Karpas-422 (cell line): ENCODE results near the gene CD248. TPM values are rescaled to one million over a fixed set of nuclear protein-coding genes. Genes with fewer than 3 reads are reported as not detected.
A peak's percentile ranks its signal among the peaks of the same experiment; 100 is the strongest.
"Not testable (repeated sequence)": the region's sequence is repeated elsewhere in the genome, so short reads cannot be mapped to it uniquely, and the experiment has no call there.

Source experiments
- DNase-seq: peaks from one replicate; pipeline ENCODE4 v3.0.0-alpha.2; 2015
- H2AFZ ChIP-seq: fragments of 200-600 bp; sonication (generic); 2 replicates; pipeline ENCODE4 v1.6.1; 2014; ENCODE audit warnings: antibody characterized with exemption, low read length, mixed read lengths
- H3K27ac ChIP-seq: fragments of 200-600 bp; sonication (generic); 2 replicates; pipeline ENCODE4 v1.5.1; 2014; ENCODE audit warnings: mild to moderate bottlenecking, low read length, moderate library complexity
- H3K27me3 ChIP-seq: fragments of 200-600 bp; sonication (generic); 2 replicates; pipeline ENCODE4 v1.6.1; 2014; ENCODE audit warnings: low read length, mixed read lengths
- H3K36me3 ChIP-seq: fragments of 200-600 bp; sonication (generic); 2 replicates; pipeline ENCODE4 v1.6.1; 2014; ENCODE audit warnings: low read length, mixed read lengths; ENCODE audit not compliant: insufficient read depth
- H3K4me1 ChIP-seq: fragments of 200-600 bp; sonication (generic); 2 replicates; pipeline ENCODE4 v1.6.1; 2014; ENCODE audit warnings: mild to moderate bottlenecking, low read length, mixed read lengths
- H3K4me2 ChIP-seq: fragments of 200-600 bp; sonication (generic); 2 replicates; pipeline ENCODE4 v1.6.1; 2014; ENCODE audit warnings: low read length, low read depth, mild to moderate bottlenecking; ENCODE audit not compliant: poor library complexity, severe bottlenecking
- H3K4me3 ChIP-seq: fragments of 200-600 bp; sonication (generic); 2 replicates; pipeline ENCODE4 v1.5.1; 2014; ENCODE audit warnings: mild to moderate bottlenecking, antibody characterized with exemption, low read length, mixed read lengths
- H3K79me2 ChIP-seq: fragments of 200-600 bp; sonication (generic); 2 replicates; pipeline ENCODE4 v1.6.1; 2014; ENCODE audit warnings: mild to moderate bottlenecking, low read length, mixed read lengths
- H3K9ac ChIP-seq: fragments of 200-600 bp; sonication (generic); 2 replicates; pipeline ENCODE4 v1.6.0; 2014; ENCODE audit warnings: low read length
- H3K9me2 ChIP-seq: fragments of 200-600 bp; sonication (generic), shearing (Covaris generic); replicated peaks from 2 replicates; pipeline ENCODE4 v1.6.0; 2014; ENCODE audit warnings: mild to moderate bottlenecking, low read length, moderate library complexity; ENCODE audit not compliant: insufficient read depth
- H3K9me3 ChIP-seq: fragments of 300-700, 200-600 bp; sonication (generic); 2 replicates; pipeline ENCODE4 v1.6.1; 2014; ENCODE audit warnings: low read length, mixed read lengths
- H4K20me1 ChIP-seq: fragments of 200-600 bp; sonication (generic); 2 replicates; pipeline ENCODE4 v1.6.1; 2014; ENCODE audit warnings: mild to moderate bottlenecking, antibody characterized with exemption, low read length, low read depth; ENCODE audit not compliant: insufficient read depth
- total RNA-seq: library from RNA; depleted of rRNA; stranded (reverse); fragments of >200 nt; shearing (Covaris generic); gene quantifications from 2 replicates; pipeline ENCODE4 v1.2.3, GENCODE V29; 2014; ENCODE audit warnings: low replicate concordance

CD248 gene
- total RNA-seq, 1 experiment from 2014 or later: not detected

DNA sequence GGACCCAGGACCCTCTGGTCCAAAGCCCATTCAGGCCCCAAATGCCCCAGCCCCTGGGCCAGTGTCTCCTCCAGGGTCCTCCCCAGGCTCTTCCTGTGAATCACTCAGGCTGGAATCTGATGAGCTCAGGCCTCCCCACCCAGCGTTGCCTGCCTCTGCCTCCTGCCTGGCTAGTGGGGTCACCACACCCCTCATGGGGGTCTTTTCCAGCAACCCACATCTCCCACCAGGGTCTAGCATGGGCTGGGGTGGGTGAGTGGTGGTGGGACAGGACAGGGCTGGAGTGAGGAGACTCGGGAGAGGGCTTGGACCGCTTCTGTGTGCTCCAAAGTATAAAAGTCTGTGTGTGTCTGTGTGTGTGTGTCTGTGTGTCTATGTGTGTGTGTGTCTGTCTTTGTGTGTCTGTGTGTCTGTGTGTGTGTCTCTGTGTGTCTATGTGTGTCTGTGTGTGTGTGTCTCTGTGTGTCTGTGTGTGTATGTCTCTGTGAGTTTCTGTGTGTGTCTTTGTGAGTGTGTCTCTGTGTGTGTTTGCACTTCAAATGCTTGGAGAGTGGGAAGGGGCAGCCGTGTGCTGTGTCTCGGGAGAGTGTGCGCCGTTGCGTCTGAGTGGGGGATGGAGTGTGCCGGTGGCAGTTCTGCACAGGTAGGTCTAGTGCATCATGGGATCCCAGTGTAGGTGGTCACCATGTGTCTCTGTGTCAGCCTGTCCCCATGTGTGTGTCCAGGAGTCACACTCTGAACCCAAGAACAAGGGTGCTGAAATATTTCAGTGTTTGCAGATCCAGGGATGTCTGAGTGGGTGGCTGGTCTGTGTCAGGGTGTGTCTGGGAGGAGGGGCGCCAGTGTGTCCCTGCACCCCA lies 10.6 kb upstream of the CD248 start:
- no peak overlapping the region for H3K4me2 ChIP-seq
- no peak overlapping the region for H2AFZ ChIP-seq
- H3K4me3 ChIP-seq: no peak overlapping the region
- no peaks in the 10 kb centered on the region for H3K9me3 ChIP-seq
- peak overlapping the region; percentile 18; the same call in 1 of the 2 replicates for H3K9ac ChIP-seq
- no peak overlapping the region for H3K27ac ChIP-seq
- H3K79me2 ChIP-seq: no peaks in the 10 kb centered on the region
- H3K36me3 ChIP-seq: no peaks in the 10 kb centered on the region
- H3K4me1 ChIP-seq: peaks cover 16% of the 10 kb centered on the region
- H3K9me2 ChIP-seq: no peaks in the 10 kb centered on the region
- H3K27me3 ChIP-seq: no peaks in the 10 kb centered on the region
- no peaks in the 10 kb centered on the region for H4K20me1 ChIP-seq
- no peak for DNase-seq

DNA sequence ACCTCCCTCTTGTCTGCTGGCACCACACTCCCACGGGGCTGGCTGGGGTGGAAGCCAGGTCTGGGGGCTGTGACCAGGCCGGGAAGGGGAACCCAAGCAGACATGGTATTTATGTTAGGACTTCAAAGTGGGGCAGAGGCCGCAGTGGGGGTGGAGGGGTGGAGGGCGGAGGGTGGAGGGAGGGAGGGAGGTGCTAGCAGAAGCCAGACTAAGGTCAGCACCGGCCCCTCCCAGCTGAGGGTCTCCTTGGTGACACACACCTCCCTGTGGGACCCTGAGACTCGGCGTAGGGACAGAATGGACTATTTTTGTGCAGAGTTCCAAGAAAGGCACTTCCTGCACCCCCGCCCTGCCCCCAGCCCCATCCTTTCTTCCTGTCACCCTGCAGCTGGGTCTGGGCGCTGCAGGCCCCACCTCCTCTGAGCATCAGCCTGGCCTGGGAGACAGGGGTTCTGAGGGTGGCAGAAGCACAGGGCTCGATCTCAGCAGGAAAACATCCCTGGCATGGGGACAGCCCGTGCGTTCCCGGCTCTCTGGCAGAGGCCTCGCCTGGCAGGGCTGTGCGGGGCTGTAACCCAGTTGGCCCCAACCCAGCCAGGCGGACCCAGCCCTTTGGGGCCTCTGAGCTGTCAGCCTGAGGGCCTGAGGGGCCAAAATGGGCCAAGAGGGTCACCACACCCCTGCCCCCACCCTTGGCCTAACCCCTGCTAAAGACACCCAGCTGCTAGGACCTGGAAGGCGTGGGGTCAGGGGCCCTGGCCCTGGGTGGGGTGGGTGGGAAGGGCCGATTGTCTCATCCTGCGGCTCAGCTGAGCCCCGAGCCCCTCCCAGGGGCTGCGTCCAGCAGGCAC lies 9.6 kb upstream of the CD248 start:
- H3K9me3 ChIP-seq: no peaks in the 10 kb centered on the region
- H3K27me3 ChIP-seq: no peaks in the 10 kb centered on the region
- no peak overlapping the region for H3K4me3 ChIP-seq
- no peak overlapping the region for H2AFZ ChIP-seq
- no peaks in the 10 kb centered on the region for H3K9me2 ChIP-seq
- H3K79me2 ChIP-seq: no peaks in the 10 kb centered on the region
- H3K9ac ChIP-seq: no peak overlapping the region
- DNase-seq: no peak
- no peak overlapping the region for H3K27ac ChIP-seq
- no peaks in the 10 kb centered on the region for H3K36me3 ChIP-seq
- no peak overlapping the region for H3K4me2 ChIP-seq
- H4K20me1 ChIP-seq: no peaks in the 10 kb centered on the region
- H3K4me1 ChIP-seq: peaks cover 16% of the 10 kb centered on the region

DNA sequence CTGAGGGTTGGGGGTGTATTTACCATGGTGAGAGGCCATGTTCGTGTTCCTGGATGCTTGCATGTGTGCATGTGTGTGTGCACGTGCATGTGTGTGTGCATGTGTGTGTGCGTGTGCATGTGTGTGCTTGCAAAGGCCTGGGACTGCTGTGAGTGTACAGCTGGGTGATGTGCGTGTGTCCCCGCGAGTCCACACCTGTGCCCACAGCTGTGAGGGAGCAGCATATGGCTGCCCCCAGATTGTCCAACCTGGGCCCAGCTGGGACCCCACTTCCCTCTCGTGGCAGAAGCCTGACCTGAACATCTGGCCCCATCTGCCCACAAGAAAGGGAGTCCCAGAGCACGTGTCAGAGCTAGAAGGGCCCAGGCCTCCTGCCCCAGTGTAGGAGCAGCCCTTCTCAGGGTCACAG lies 8.4 kb upstream of the CD248 start:
- no peak overlapping the region for H3K9ac ChIP-seq
- DNase-seq: no peak

DNA sequence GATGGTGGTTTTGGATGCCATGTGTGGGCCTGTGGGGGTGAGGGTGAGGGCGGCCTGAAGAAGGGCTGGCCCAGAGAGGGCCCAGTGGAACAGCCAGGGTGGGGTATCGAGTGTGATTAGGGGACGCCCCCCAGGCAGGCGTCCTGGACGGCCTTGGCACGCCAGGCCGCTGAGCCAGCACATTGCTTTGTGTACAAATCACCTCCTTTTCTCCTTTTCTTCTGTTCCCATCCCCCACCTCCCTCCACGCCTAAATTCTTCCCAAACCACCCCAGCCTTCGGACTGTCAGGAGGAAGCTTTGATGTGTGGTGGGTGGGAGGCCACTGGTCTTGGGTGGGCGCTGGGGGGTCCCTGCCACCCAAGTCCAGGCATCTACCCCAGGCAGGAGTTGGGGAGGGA lies 7.8 kb upstream of the CD248 start:
- Histone ChIP-seq H3K27ac (no peak overlapping the region), H4K20me1 (no peaks in the 10 kb centered on the region), H3K79me2 (no peaks in the 10 kb centered on the region), H3K9ac (no peak overlapping the region), H2AFZ (no peak overlapping the region), H3K9me3 (no peaks in the 10 kb centered on the region), H3K4me1 (peaks cover 16% of the 10 kb centered on the region), H3K27me3 (no peaks in the 10 kb centered on the region), H3K36me3 (no peaks in the 10 kb centered on the region), H3K4me2 (no peak overlapping the region), H3K9me2 (no peaks in the 10 kb centered on the region), H3K4me3 (no peak overlapping the region)
- no peak for DNase-seq

More for the DNA sequence above, 8.4 kb upstream of the CD248 start:
- no peak overlapping the region for H3K27ac ChIP-seq
- no peaks in the 10 kb centered on the region for H3K79me2 ChIP-seq
- peaks cover 16% of the 10 kb centered on the region for H3K4me1 ChIP-seq
- no peaks in the 10 kb centered on the region for H3K9me3 ChIP-seq
- no peaks in the 10 kb centered on the region for H4K20me1 ChIP-seq
- no peaks in the 10 kb centered on the region for H3K27me3 ChIP-seq
- H3K4me2 ChIP-seq: no peak overlapping the region
- no peaks in the 10 kb centered on the region for H3K36me3 ChIP-seq
- no peak overlapping the region for H3K4me3 ChIP-seq
- H2AFZ ChIP-seq: no peak overlapping the region
- H3K9me2 ChIP-seq: no peaks in the 10 kb centered on the region

DNA sequence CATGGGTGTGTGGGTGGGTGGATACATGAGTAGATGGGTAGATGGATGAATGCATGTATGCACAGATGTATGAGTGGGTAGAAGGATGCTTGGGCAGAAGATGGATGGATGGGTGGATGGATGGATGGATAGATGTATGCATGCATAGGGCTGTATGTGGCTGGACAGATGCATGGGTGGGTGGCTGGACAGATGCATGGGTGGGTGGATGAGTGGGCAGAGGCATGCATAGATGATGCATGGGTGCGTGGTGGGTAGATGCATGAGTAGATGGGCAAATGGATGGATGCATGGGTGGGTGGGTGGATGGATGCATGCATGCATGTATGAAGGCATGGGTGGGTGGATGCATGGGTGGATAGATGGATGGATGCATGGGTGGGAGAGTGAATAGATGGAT lies 6.8 kb upstream of the CD248 start:
- Histone ChIP-seq H3K27ac (no peak overlapping the region), H2AFZ (no peak overlapping the region), H3K79me2 (no peaks in the 10 kb centered on the region), H3K27me3 (no peaks in the 10 kb centered on the region), H3K4me1 (peaks cover 20% of the 10 kb centered on the region), H3K36me3 (no peaks in the 10 kb centered on the region), H3K9ac (no peak overlapping the region), H3K4me3 (no peak overlapping the region), H4K20me1 (no peaks in the 10 kb centered on the region), H3K4me2 (no peak overlapping the region), H3K9me2 (no peaks in the 10 kb centered on the region), H3K9me3 (no peaks in the 10 kb centered on the region)
- DNase-seq: no peak

DNA sequence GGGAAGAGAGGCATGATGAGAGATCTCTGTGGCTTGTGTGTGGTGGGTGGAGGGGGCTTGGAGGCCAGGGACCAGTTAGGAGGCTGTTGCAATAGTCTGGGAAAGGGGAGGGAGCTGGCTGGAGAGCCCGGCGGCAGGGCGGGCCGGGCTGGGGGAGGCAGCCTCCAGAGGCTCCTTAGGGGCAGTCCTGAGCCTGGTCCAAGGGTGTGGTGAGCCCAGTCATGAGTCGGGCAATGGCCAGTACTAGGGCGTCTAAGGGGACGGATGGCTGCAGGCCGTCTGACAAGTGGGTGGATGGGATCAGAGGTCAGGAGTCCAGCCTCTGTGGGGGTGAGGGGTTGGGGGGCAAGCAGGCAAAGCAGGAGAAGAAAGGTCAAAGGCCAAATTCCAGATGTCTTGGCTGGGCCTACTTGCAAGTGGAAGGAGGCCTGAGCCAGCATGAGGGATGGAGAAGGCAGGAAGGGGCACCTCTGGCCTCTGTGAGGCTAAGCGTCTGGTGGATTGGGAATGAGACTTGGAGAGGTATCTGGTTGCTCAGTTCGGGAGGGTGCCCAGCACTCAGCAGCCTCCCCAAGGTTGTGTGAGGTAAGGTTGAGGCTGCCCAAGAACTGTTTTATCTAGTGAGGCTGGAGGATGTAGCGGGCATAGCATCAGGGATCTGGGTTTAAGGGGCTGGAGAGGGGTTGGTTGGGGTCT lies 6.0 kb upstream of the CD248 start:
- H3K4me1 ChIP-seq: peaks cover 20% of the 10 kb centered on the region
- no peaks in the 10 kb centered on the region for H3K9me3 ChIP-seq
- no peak overlapping the region for H3K4me3 ChIP-seq
- H3K4me2 ChIP-seq: no peak overlapping the region
- H3K27ac ChIP-seq: no peak overlapping the region
- no peaks in the 10 kb centered on the region for H3K79me2 ChIP-seq
- no peaks in the 10 kb centered on the region for H4K20me1 ChIP-seq
- no peaks in the 10 kb centered on the region for H3K9me2 ChIP-seq
- H3K27me3 ChIP-seq: no peaks in the 10 kb centered on the region
- H2AFZ ChIP-seq: no peak overlapping the region
- no peaks in the 10 kb centered on the region for H3K36me3 ChIP-seq
- no peak for DNase-seq
- H3K9ac ChIP-seq: no peak overlapping the region

DNA sequence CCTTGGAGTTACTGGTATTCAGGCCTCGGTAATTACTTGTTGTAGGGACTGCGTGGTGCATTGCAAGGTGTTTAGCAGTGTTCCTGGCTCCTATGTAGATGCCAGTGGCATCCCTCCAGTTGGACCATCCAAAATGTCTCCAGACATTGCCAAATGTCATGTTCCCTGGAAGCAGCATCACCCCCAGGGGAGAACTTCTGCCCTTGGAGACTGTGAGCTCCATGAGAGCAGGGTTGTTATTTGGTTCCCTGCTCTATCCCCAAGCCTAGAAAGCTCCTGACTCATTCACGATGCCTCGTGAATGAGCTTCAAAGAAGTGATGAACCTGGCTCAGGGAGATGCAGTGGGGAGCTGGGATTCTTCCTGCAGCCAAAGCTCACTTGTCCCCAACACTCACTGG lies 4.8 kb upstream of the CD248 start:
- Histone ChIP-seq H3K27me3 (no peaks in the 10 kb centered on the region), H3K9me3 (no peaks in the 10 kb centered on the region), H3K4me1 (peaks cover 29% of the 10 kb centered on the region), H3K9me2 (no peaks in the 10 kb centered on the region), H3K79me2 (no peaks in the 10 kb centered on the region), H4K20me1 (no peaks in the 10 kb centered on the region), H3K4me2 (no peak overlapping the region), H3K9ac (no peak overlapping the region), H3K27ac (no peak overlapping the region), H2AFZ (no peak overlapping the region), H3K36me3 (no peaks in the 10 kb centered on the region), H3K4me3 (no peak overlapping the region)
- DNase-seq: no peak

DNA sequence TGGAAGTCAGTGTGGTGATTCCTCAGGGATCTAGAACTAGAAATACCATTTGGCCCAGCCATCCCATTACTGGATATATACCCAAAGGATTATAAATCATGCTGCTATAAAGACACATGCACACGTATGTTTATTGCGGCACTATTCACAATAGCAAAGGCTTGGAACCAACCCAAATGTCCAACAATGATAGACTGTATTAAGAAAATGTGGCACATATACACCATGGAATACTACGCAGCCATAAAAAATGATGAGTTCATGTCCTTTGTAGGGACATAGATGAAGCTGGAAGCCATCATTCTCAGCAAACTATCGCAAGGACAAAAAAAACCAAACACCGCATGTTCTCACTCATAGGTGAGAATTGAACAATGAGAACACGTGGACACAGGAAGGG lies 3.9 kb upstream of the CD248 start:
- H4K20me1 ChIP-seq, H3K27me3 ChIP-seq, H3K9me2 ChIP-seq, H3K36me3 ChIP-seq, H3K9ac ChIP-seq, H3K9me3 ChIP-seq, H3K27ac ChIP-seq, H3K4me3 ChIP-seq, H3K4me2 ChIP-seq, H2AFZ ChIP-seq, DNase-seq, H3K79me2 ChIP-seq: not testable (repeated sequence)
- peaks cover 26% of the 10 kb centered on the region for H3K4me1 ChIP-seq
